ENCODE results near the gene ASB15.

DNA sequence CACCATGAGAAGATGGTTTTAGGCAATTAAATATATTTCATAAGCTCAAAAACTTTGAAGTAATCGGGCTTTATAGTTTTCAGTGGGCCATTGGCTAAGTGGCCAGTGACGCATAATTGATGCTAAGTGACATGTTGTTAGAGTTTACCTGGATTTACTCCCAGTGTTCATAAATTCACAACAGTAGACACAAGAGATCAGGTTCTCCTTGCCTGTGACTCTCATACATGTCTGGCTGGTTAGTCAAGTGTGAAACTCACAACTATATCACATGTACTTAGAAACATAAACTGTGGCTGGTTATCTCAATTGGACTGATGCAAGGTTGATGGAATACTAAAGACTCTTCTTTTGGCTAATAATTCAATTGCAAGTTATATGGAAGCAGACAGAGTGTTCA, 26.2 kb downstream of the ASB15 start:
- TF ChIP-seq, protein P1, sequence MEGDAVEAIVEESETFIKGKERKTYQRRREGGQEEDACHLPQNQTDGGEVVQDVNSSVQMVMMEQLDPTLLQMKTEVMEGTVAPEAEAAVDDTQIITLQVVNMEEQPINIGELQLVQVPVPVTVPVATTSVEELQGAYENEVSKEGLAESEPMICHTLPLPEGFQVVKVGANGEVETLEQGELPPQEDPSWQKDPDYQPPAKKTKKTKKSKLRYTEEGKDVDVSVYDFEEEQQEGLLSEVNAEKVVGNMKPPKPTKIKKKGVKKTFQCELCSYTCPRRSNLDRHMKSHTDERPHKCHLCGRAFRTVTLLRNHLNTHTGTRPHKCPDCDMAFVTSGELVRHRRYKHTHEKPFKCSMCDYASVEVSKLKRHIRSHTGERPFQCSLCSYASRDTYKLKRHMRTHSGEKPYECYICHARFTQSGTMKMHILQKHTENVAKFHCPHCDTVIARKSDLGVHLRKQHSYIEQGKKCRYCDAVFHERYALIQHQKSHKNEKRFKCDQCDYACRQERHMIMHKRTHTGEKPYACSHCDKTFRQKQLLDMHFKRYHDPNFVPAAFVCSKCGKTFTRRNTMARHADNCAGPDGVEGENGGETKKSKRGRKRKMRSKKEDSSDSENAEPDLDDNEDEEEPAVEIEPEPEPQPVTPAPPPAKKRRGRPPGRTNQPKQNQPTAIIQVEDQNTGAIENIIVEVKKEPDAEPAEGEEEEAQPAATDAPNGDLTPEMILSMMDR (conservative IDR thresholded peaks at IDR 0.05; ENCODE audit: low read length) = no peak
- no peak for TF ChIP-seq EZH2phosphoT487 (IDR thresholded peaks at IDR 0.05; ENCODE audit: borderline replicate concordance)
